Lower leg skin (tissue), 3 donors: ENCODE measurements around the gene KATNA1.

ENCODE experiments used
- POLR2A ChIP-seq, 2 donors: fragments of 450-650 bp; IDR thresholded peaks; one replicate each; pipeline ENCODE4 v1.6.1; 2016 to 2017; ENCODE audit warnings: antibody characterized with exemption in 2 of 2, mild to moderate bottlenecking in 1 of 2, moderate library complexity in 1 of 2
- TF ChIP-seq, protein P1 (sequence below), 3 donors: fragments of 450-650 bp; IDR thresholded peaks; one replicate each; pipeline ENCODE4 v1.5.1; 2016; ENCODE audit warnings: antibody characterized with exemption in 3 of 3, mild to moderate bottlenecking in 3 of 3, moderate library complexity in 2 of 3

DNA sequence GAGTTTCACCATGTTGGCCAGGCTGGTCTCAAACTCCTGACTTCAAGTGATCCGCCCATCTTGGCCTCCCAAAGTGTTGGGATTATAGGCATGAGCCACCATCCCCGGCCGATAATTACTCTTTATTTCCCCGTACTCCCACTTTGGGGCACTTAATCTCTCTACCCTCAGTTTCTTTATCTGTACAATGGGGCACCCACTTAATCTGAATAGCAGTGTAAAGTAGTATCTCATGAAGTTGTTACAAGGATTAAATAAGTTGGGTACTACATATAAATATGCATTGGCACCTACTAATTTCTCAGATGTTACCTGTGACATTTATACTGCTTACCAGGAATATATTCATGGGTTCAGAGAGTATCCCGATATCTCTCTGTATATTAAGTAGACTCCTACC, 67.2 kb downstream of the KATNA1 start:
- TF ChIP-seq, protein P1, sequence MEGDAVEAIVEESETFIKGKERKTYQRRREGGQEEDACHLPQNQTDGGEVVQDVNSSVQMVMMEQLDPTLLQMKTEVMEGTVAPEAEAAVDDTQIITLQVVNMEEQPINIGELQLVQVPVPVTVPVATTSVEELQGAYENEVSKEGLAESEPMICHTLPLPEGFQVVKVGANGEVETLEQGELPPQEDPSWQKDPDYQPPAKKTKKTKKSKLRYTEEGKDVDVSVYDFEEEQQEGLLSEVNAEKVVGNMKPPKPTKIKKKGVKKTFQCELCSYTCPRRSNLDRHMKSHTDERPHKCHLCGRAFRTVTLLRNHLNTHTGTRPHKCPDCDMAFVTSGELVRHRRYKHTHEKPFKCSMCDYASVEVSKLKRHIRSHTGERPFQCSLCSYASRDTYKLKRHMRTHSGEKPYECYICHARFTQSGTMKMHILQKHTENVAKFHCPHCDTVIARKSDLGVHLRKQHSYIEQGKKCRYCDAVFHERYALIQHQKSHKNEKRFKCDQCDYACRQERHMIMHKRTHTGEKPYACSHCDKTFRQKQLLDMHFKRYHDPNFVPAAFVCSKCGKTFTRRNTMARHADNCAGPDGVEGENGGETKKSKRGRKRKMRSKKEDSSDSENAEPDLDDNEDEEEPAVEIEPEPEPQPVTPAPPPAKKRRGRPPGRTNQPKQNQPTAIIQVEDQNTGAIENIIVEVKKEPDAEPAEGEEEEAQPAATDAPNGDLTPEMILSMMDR (IDR thresholded peaks at IDR 0.05), result no peak
- TF ChIP-seq POLR2A (IDR thresholded peaks at IDR 0.05), result no peak
